ENCODE measurements around the gene XPOT.

The XPOT gene

GRCh38 chr12:64428956-64429355, 24.8 kb downstream of the XPOT start:
- DNase-seq = no peak

DNA sequence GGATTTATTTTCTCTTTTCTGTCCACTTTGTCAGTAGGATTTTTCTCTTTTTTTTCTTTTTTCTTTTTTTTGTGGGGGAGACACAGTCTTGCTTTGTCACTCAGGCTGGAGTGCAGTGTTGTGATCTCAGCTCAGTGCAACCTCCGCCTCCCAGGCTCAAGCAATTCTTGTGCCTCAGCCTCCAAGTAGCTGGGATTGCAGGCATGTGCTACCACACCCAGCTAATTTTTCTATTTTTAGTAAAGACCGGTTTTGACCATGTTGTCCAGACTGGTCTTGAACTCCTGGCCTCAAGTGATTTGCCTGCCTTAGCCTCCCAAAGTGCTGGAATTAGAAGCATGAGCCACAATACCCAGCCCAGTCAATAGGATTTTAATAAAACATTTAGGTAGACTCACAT, 26.7 kb downstream of the XPOT start:
- DNase-seq = no peak

GRCh38 chr12:64431791-64432190, 27.6 kb downstream of the XPOT start:
- no peak for DNase-seq

GRCh38 chr12:64433915-64434314, 29.7 kb downstream of the XPOT start:
- no peak for DNase-seq

DNA sequence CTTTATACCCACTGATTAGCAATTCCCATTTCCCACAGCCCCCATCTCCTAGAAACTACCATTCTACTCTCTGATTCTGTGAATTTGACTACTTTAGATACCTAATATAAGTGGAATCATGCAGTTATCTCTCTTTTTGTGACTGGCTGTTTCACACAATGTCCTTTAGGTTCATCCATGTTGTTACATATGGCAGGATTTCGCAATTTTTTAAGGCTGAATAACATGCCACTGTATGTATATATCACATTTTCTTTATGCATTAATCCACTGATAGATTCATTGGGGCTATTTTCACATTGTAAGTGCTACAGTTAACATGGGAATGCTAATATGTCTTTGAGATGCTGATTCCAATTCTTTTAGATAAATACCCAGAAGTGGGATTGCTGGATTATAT, 35.9 kb downstream of the XPOT start:
- no peak for DNase-seq

DNA sequence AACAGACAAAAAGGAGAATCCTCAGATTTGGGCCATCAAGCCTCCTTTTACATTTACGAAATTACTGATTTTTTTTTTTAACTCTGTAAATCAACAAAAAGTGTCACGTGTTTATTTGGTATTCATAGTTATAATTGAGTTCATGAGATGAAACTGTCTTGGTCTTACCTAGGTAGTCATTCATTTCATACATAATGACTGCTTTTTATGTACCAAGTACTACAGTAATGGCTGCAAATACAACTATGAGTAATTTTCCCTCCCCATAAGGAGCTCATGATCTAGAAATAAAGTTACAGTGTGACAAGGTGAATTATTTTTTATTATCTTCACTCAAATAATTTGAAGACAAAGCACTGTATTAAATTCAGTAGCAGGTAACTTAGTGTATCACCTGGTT, 41.3 kb downstream of the XPOT start:
- DNase-seq = no peak

- no peak for DNase-seq
These were observed 42.1 kb downstream of the XPOT start for GRCh38 chr12:64446295-64446694.

DNA sequence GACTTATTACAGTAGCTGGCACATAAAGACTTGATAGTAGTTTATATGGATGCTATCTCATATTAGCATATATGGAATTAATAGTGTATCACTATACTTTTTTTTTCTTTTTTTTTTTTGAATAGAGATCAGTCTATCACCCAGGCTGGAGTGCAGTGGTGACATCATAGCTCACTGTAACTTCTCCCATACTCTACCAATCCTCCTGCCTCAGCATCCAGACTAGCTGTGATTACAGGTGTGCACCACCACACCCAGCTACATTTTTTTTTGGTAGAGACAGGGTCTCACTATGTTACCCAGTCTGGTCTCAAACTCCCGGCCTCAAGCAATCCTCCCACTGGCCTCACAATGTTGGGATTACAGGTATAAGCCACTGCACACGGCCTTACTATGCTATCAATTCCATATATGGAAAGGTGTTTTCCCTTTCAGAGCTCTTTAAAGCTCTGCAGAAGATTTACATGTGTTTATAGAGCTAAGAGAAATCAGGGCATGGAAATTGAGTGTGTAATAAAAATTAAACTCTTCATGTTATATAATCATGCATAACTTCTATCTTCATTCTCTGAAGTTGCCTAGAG, 46.0 kb downstream of the XPOT start:
- no peak for DNase-seq

GRCh38 chr12:64450711-64451486, 46.7 kb downstream of the XPOT start:
- DNase-seq = no peak

GRCh38 chr12:64451687-64452558, 47.7 kb downstream of the XPOT start, which contains the start of gene TBK1:
TSS of gene TBK1 (plus strand) at chr12:64452120. CDS start at chr12:64455871, 3,751 bp downstream.
- DNase-seq = peak; percentile 58

DNA sequence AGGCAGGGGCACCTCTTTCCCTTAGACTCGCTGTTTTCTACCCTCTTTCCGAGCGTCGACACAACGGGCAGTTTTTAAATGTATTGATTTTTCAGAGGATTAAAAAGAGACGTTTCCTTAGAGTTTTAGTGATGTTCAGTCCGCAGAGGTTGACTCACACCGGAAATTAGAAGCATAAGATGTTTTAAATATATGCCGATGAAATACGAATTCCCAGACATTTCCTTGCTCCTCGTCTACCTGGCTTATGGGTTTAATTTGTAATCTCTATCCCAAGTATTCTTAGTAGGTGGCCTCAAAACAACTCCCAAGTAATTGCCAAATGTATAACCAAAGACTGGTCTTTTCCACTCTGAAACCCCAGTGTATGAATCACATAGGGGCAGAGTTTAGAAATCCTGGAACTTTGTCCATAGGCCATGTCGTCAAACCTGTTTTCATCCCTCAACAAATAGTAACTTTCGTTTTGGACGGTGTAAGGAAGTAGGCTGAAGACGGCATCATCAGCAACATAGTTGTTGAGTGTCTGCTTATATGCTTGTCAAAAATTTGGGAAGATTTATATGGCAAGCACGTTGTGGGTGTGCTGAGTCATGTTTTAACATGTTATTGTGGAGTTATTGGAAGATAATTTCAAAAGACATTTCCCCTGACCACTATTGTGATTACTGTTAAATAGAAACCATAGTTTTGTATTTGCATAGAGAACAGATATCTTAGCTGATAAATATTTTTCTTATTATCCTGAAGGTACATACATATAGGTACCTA, 48.6 kb downstream of the XPOT start:
- DNase-seq = no peak

- no peak for DNase-seq
These were observed 51.3 kb downstream of the XPOT start for GRCh38 chr12:64455506-64455905.

DNA sequence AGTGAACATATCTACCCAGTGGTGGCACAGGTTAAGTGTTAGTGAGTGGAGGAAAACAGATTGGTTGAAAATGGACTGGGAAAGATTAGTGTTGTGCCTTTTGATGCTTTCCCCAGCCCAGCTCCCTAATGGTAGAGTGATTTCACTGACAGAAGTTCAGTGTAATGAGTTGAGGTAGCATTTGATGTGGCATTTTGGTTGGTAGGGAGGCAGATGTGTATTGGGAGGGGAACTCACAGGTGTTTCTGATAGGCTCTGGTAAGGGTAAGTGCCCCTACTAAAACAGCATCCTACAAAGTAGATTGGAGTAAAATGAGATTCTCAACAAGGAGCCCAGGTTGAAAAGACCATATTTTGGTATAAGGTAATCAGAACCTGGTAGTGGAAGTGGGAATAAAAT, 51.9 kb downstream of the XPOT start:
- DNase-seq = no peak

- peak; percentile 44 for DNase-seq
These were observed 52.8 kb downstream of the XPOT start for GRCh38 chr12:64457032-64457431.

- no peak for DNase-seq
These were observed 53.3 kb downstream of the XPOT start for GRCh38 chr12:64457466-64457865.

DNA sequence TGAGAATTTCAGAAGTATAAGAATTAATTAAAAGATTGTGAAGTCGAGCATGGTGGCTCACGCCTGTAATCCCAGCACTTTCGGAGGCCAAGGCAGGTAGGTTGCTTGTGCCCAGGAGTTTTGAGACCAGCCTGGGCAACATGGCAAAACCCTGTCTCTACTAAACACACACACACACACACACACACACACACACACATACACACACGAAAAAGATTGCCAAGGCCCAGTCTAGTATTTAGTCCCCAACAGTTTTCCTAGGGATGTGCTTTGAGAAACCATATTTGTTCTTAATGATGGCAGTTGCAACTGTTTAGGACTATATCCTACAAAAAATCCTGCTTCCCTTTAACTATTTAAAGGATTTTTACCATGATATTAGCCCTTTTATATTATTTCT, 53.7 kb downstream of the XPOT start:
- DNase-seq = no peak

DNA sequence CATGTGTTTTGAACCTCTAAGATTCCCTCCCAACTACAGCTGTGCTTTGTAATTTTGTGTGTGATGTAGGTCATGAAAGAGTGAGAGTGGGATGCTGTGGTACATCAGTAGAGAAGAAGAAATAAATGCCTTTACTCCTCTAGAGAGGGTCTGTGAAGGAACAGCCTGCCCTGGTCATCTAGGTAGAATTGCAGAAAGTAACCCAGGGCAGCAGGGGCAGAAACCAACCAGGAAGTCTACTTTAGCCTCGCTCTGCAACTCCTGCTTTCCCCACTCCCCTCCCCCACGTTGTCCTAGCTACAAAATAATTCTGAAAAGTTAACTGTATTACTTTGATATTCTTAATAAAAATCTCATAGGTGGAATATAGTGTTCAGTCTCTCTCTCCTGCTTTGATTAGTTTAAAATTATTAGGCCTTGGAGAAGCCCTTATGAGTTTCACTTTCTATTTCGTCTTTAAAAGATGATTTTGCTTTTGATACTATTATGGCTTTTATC, 55.3 kb downstream of the XPOT start:
- DNase-seq = no peak

- DNase-seq = no peak
These were observed 57.6 kb downstream of the XPOT start for GRCh38 chr12:64461634-64462414.

- DNase-seq = no peak
These were observed 62.0 kb downstream of the XPOT start for GRCh38 chr12:64466178-64466577.

- DNase-seq = no peak
These were observed 64.8 kb downstream of the XPOT start for GRCh38 chr12:64468966-64469365.

GRCh38 chr12:64469455-64470142, 65.4 kb downstream of the XPOT start:
- no peak for DNase-seq

Measured in activated CD8-positive, alpha-beta memory T cell treated with anti-CD3 and anti-CD28 coated beads, Interleukin-2, amount 50 U/mL, for 4 hours (primary cell).